GM12878 (cell line): ENCODE data around the gene DOCK7. TPM values are rescaled to one million over a fixed set of nuclear protein-coding genes. Genes with fewer than 3 reads are reported as not detected.
A peak's percentile ranks its signal among the peaks of the same experiment; 100 is the strongest.

Experiments
- ATAC-seq: fragments of 200-7000 bp; cut with Tn5 transposase; 3 replicates; pipeline ENCODE4 v1.9.1; 2020; ENCODE audit warnings: mild to moderate bottlenecking, moderate library complexity
- BruUV-seq: library from RNA; stranded (reverse); fragments of 400-500 nt; replicated peaks from 2 replicates; lab custom pipeline; 2021; lab: Mats Ljungman, UMichigan
- CTCF ChIA-PET: fragments of 300-600 bp; sonication (Branson Sonifier 250); formaldehyde crosslinking; extraction: SDS; loops from one replicate; lab custom pipeline; 2021; ENCODE audit warnings: inconsistent platforms; lab: Yijun Ruan, JAX
- POLR2A ChIA-PET: fragments of 350-600 bp; formaldehyde crosslinking; extraction: SDS; loops from one replicate; lab custom pipeline; 2021; ENCODE audit warnings: inconsistent platforms; lab: Charles Lee
- RAD21 ChIA-PET: fragments of 300-600 bp; sonication (Branson Sonifier 250); formaldehyde crosslinking; loops from one replicate; lab custom pipeline; 2023; ENCODE audit warnings: antibody characterized with exemption; ENCODE audit not compliant: unreplicated experiment; lab: Charles Lee
- SMC1A ChIA-PET: fragments of 300-600 bp; sonication (Branson Sonifier 250); formaldehyde crosslinking; loops from one replicate; lab custom pipeline; 2023; ENCODE audit not compliant: unreplicated experiment, uncharacterized antibody; lab: Charles Lee
- DNase-seq: peaks from one replicate; pipeline ENCODE4 v3.0.0-alpha.2; 2011; ENCODE audit warnings: low read depth, low spot score
- FAIRE-seq: peaks from 3 replicates; lab custom pipeline; 2011; peaks lifted over from hg19 to GRCh38; lab: Jason Lieb, UNC
- H2AFZ ChIP-seq: 2 replicates; pipeline ENCODE4 v1.6.0; 2011; ENCODE audit warnings: low read depth, low read length, control low read depth; ENCODE audit not compliant: control insufficient read depth
- H3K27ac ChIP-seq: 2 replicates; pipeline ENCODE4 v1.5.1; 2011; ENCODE audit warnings: control low read depth; ENCODE audit not compliant: control insufficient read depth, insufficient read depth
- H3K27me3 ChIP-seq, 2 experiments: replicated peaks in 1 of 2; 2 replicates each; pipeline versions ENCODE4 v1.6.0 to v1.6.1; 2011; ENCODE audit warnings: low read length in 1 of 2; ENCODE audit not compliant: control insufficient read depth in 2 of 2, insufficient read depth in 2 of 2
- H3K36me3 ChIP-seq, 2 experiments: 2 replicates each; pipeline ENCODE4 v1.5.1; 2011; ENCODE audit warnings: low read length in 1 of 2; ENCODE audit not compliant: control insufficient read depth in 2 of 2, insufficient read depth in 2 of 2
- H3K4me1 ChIP-seq: 2 replicates; pipeline ENCODE4 v1.6.1; 2011; ENCODE audit warnings: mild to moderate bottlenecking, low read length, moderate library complexity, mixed read lengths; ENCODE audit not compliant: control insufficient read depth, insufficient read depth
- H3K4me2 ChIP-seq: 2 replicates; pipeline ENCODE4 v1.6.0; 2011; ENCODE audit warnings: control low read depth; ENCODE audit not compliant: control insufficient read depth, insufficient read depth
- H3K4me3 ChIP-seq: fragments of 200-600 bp; sonication (generic); 2 replicates; pipeline ENCODE4 v1.5.1; 2016
- H3K79me2 ChIP-seq: 2 replicates; pipeline ENCODE4 v1.6.0; 2011; ENCODE audit warnings: low read length; ENCODE audit not compliant: control insufficient read depth, insufficient read depth
- H3K9ac ChIP-seq: 2 replicates; pipeline ENCODE4 v1.8.0; 2011; ENCODE audit warnings: low read length, control low read depth, mixed read lengths; ENCODE audit not compliant: control insufficient read depth, insufficient read depth
- H3K9me3 ChIP-seq: replicated peaks from 3 replicates; pipeline ENCODE4 v1.5.1; 2011; ENCODE audit warnings: mild to moderate bottlenecking, low read length; ENCODE audit not compliant: control insufficient read depth, insufficient read depth
- H4K20me1 ChIP-seq: 2 replicates; pipeline ENCODE4 v1.6.0; 2011; ENCODE audit not compliant: control insufficient read depth, insufficient read depth
- CHD1 ChIP-seq: IDR thresholded peaks from 2 replicates; pipeline ENCODE4 v1.6.1; 2012; ENCODE audit warnings: low read depth, low read length, improper control_type of control experiment
- EP300 ChIP-seq, 2 experiments: fragments of 150-350 bp in 1 of 2; IDR thresholded peaks; 2 replicates each; pipeline ENCODE4 v1.6.1; 2011 to 2012; ENCODE audit warnings: low read depth in 2 of 2, low read length in 2 of 2, borderline replicate concordance in 1 of 2, improper control_type of control experiment in 1 of 2, inconsistent platforms in 1 of 2; ENCODE audit not compliant: control insufficient read depth in 1 of 2
- FOS ChIP-seq: IDR thresholded peaks from 3 replicates; pipeline ENCODE4 v1.6.1; 2011; ENCODE audit warnings: borderline replicate concordance; ENCODE audit not compliant: insufficient read length; ENCODE audit errors: extremely low read depth
- MYC ChIP-seq: IDR thresholded peaks from 2 replicates; pipeline ENCODE4 v1.6.1; 2011; ENCODE audit warnings: mild to moderate bottlenecking, low read length, moderate library complexity, inconsistent platforms; ENCODE audit not compliant: insufficient read depth, insufficient replicate concordance, insufficient read length, severe bottlenecking
- NFYB ChIP-seq: IDR thresholded peaks from 2 replicates; pipeline ENCODE4 v1.6.1; 2011; ENCODE audit warnings: low read depth, mild to moderate bottlenecking, low read length, improper control_type of control experiment, moderate library complexity; ENCODE audit not compliant: insufficient read depth
- SIN3A ChIP-seq: IDR thresholded peaks from 2 replicates; pipeline ENCODE4 v1.6.1; 2012; ENCODE audit warnings: low read depth, low read length, improper control_type of control experiment
- WGBS: methylation state at CpG from one replicate; pipeline ENCODE4 v1.1.6; 2016; ENCODE audit warnings: low lambda C conversion rate; ENCODE audit not compliant: insufficient replicate concordance, insufficient coverage; ENCODE audit errors: missing lambda C conversion rate; 5-methylcytosine and 5-hydroxymethylcytosine counted together
- in situ Hi-C: fragments of 300-500 bp; cut with MboI; formaldehyde crosslinking; loops from 9 replicates; pipeline ENCODE4 v1.14.3; 2018; ENCODE audit warnings: mixed read lengths
- intact Hi-C: fragments of 100-400 bp; cut with micrococcal nuclease; formaldehyde crosslinking; loops from one replicate; pipeline ENCODE4 v1.14.2; 2022; ENCODE audit not compliant: unreplicated experiment
- polyA plus RNA-seq, 11 experiments: library from polyadenylated mRNA; depleted of rRNA in 4 of 11; unstranded in 6 of 11; stranded (reverse) in 5 of 11; fragments of >200 nt; fragmentation: Nextera tagmentation in 4 of 11; fragmentation: Illumina TruSeq in 1 of 11; extraction: Ambion mirVana in 4 of 11; extraction: Trizol in 1 of 11; gene quantifications; 1 replicate in 1 of 11; 2 replicates in 10 of 11; pipeline versions ENCODE4 v1.2.1 to v1.2.3, GENCODE V29; 2011 to 2016; ENCODE audit warnings: inconsistent platforms in 2 of 11, missing spikeins in 2 of 11, low read depth in 1 of 11
- total RNA-seq, 4 experiments: library from RNA; depleted of rRNA in 3 of 4; stranded (reverse); fragments of >200 nt in 3 of 4; fragmentation: Illumina TruSeq in 1 of 4; extraction: Trizol in 1 of 4; gene quantifications; 2 replicates each; pipeline versions ENCODE4 v1.2.1 to v1.2.3, GENCODE V29; 2013 to 2021
- TF ChIP-seq, protein P1 (sequence below): fragments of 450-650 bp; IDR thresholded peaks from 2 replicates; pipeline ENCODE4 v1.6.1; 2017; ENCODE audit warnings: mild to moderate bottlenecking, low read depth, inconsistent platforms; ENCODE audit not compliant: poor library complexity, severe bottlenecking
- TF ChIP-seq, protein P2 (sequence below), 3 experiments: IDR thresholded peaks in 2 of 3; conservative IDR thresholded peaks in 1 of 3; 2 replicates each; pipeline ENCODE4 v1.5.1; 2011; ENCODE audit warnings: low read depth in 3 of 3, low read length in 3 of 3, mild to moderate bottlenecking in 3 of 3, control low read depth in 2 of 3, moderate library complexity in 2 of 3, inconsistent platforms in 1 of 3, mixed read lengths in 1 of 3; ENCODE audit not compliant: control insufficient read depth in 2 of 3, insufficient read depth in 1 of 3; ENCODE audit errors: extremely low read depth in 1 of 3

Gene DOCK7
- total and polyA plus RNA-seq, 10 of the 15 experiments (the other 5 are each of a cell fraction or from before 2014, with no cell fraction given) = 4.8 to 34.6 (median 26.9) TPM

GRCh38 chr1:62676611-62677356 is 11.4 kb downstream of the DOCK7 start:
- ATAC-seq (no peak), DNase-seq (no peak), FAIRE-seq (no peak)
- ChIA-PET POLR2A (no interaction called here), SMC1A (interaction anchor here (1.1 to 2.2 kb wide), 4 partner anchors 9 to 51 kb away, joined by 3 to 6 read pairs (median 4); no protein-coding TSS in a partner anchor), CTCF (interaction anchor here (0.6 to 1.1 kb wide), 4 partner anchors 8 to 18 kb away, joined by 3 to 4 read pairs (median 3); no protein-coding TSS in a partner anchor), RAD21 (interaction anchor here (0.5 to 0.7 kb wide), 2 partner anchors 162 to 168 kb away, joined by 3 to 4 read pairs; no protein-coding TSS in a partner anchor)
- intact Hi-C loops = no loop called here
- 54% methylated on average over 2 of the region's 2 CpGs for WGBS
- H3K79me2 ChIP-seq = peaks cover 2% of the 10 kb centered on the region
- no peaks in the 10 kb centered on the region for H3K36me3 ChIP-seq
- no peak overlapping the region for H3K27ac ChIP-seq
- no peak overlapping the region for H2AFZ ChIP-seq
- no TSS peak for BruUV-seq
- no peak overlapping the region for H3K4me2 ChIP-seq
- H3K4me1 ChIP-seq = no peaks in the 10 kb centered on the region
- TF ChIP-seq, protein P1, sequence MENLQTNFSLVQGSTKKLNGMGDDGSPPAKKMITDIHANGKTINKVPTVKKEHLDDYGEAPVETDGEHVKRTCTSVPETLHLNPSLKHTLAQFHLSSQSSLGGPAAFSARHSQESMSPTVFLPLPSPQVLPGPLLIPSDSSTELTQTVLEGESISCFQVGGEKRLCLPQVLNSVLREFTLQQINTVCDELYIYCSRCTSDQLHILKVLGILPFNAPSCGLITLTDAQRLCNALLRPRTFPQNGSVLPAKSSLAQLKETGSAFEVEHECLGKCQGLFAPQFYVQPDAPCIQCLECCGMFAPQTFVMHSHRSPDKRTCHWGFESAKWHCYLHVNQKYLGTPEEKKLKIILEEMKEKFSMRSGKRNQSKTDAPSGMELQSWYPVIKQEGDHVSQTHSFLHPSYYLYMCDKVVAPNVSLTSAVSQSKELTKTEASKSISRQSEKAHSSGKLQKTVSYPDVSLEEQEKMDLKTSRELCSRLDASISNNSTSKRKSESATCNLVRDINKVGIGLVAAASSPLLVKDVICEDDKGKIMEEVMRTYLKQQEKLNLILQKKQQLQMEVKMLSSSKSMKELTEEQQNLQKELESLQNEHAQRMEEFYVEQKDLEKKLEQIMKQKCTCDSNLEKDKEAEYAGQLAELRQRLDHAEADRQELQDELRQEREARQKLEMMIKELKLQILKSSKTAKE = no peak
- TF ChIP-seq EP300 (IDR thresholded peaks at IDR 0.05; ENCODE audit: borderline replicate concordance in 1 of 2, control insufficient read depth in 1 of 2, low read depth in 2 of 2, low read length in 2 of 2) (no peak), SIN3A (no peak), CHD1 (no peak), FOS (no peak), MYC (no peak), NFYB (peak; percentile 45; the same call in 1 of the 2 replicates)
- TF ChIP-seq, protein P2, sequence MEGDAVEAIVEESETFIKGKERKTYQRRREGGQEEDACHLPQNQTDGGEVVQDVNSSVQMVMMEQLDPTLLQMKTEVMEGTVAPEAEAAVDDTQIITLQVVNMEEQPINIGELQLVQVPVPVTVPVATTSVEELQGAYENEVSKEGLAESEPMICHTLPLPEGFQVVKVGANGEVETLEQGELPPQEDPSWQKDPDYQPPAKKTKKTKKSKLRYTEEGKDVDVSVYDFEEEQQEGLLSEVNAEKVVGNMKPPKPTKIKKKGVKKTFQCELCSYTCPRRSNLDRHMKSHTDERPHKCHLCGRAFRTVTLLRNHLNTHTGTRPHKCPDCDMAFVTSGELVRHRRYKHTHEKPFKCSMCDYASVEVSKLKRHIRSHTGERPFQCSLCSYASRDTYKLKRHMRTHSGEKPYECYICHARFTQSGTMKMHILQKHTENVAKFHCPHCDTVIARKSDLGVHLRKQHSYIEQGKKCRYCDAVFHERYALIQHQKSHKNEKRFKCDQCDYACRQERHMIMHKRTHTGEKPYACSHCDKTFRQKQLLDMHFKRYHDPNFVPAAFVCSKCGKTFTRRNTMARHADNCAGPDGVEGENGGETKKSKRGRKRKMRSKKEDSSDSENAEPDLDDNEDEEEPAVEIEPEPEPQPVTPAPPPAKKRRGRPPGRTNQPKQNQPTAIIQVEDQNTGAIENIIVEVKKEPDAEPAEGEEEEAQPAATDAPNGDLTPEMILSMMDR (IDR thresholded peaks at IDR 0.05 in 2 of 3, conservative IDR thresholded peaks at IDR 0.05 in 1 of 3; ENCODE audit: control insufficient read depth in 2 of 3, extremely low read depth in 1 of 3, insufficient read depth in 1 of 3, low read depth in 3 of 3, low read length in 3 of 3) = no peak
- in situ Hi-C loops = no loop called here
- no peak overlapping the region for H3K4me3 ChIP-seq
- peaks cover 1% of the 10 kb centered on the region; the same call in 2 of the 3 replicates for H3K9me3 ChIP-seq
- no peak overlapping the region for H3K9ac ChIP-seq
- H3K27me3 ChIP-seq = no peaks in the 10 kb centered on the region
- H4K20me1 ChIP-seq = no peaks in the 10 kb centered on the region
